ENCODE results near the gene ASB2. TPM values are rescaled to one million over a fixed set of nuclear protein-coding genes. Genes with fewer than 3 reads are reported as not detected.

ASB2 gene
- total and polyA plus RNA-seq, 2 experiments from 2014 or later = 191 to 208 TPM

- Histone ChIP-seq H3K4me1 (ENCODE audit: low read depth) (no peaks in the 10 kb centered on the region), H3K9me3 (ENCODE audit: low read depth) (no peaks in the 10 kb centered on the region), H3K27ac (no peak overlapping the region), H3K27me3 (no peaks in the 10 kb centered on the region), H3K36me3 (no peaks in the 10 kb centered on the region), H3K4me3 (no peak overlapping the region)
- DNase-seq (ENCODE audit: low read depth in 1 of 2, low spot score in 1 of 2) = no peak
- no peak for TF ChIP-seq CTCF (IDR thresholded peaks at IDR 0.05; ENCODE audit: low read depth, low read length)
Observed at GRCh38 chr14:93905623-93906022, 70.7 kb downstream of the ASB2 start.

- DNase-seq (ENCODE audit: low read depth in 1 of 2, low spot score in 1 of 2) = peak in 1 of 2 donors; percentile 63
- no peak overlapping the region for H3K27ac ChIP-seq
Observed at GRCh38 chr14:93903342-93904184, 72.8 kb downstream of the ASB2 start.

GRCh38 chr14:93902619-93903307 lies 73.6 kb downstream of the ASB2 start:
- H3K9me3 ChIP-seq (ENCODE audit: low read depth) = no peaks in the 10 kb centered on the region
- no peaks in the 10 kb centered on the region for H3K36me3 ChIP-seq
- TF ChIP-seq CTCF (IDR thresholded peaks at IDR 0.05; ENCODE audit: low read depth, low read length) = no peak
- H3K4me1 ChIP-seq (ENCODE audit: low read depth) = peaks cover 3% of the 10 kb centered on the region
- H3K27me3 ChIP-seq = no peaks in the 10 kb centered on the region
- no peak overlapping the region for H3K4me3 ChIP-seq
- no peak overlapping the region for H3K27ac ChIP-seq
- DNase-seq (ENCODE audit: low read depth in 1 of 2, low spot score in 1 of 2) = no peak

More at GRCh38 chr14:93903342-93904184, 72.8 kb downstream of the ASB2 start:
- H3K9me3 ChIP-seq (ENCODE audit: low read depth) = no peaks in the 10 kb centered on the region
- H3K27me3 ChIP-seq = no peaks in the 10 kb centered on the region
- no peaks in the 10 kb centered on the region for H3K4me1 ChIP-seq (ENCODE audit: low read depth)
- no peaks in the 10 kb centered on the region for H3K36me3 ChIP-seq
- no peak overlapping the region for H3K4me3 ChIP-seq
- TF ChIP-seq CTCF (IDR thresholded peaks at IDR 0.05; ENCODE audit: low read depth, low read length) = peak; percentile 45

- H3K27ac ChIP-seq = no peak overlapping the region
- TF ChIP-seq CTCF (IDR thresholded peaks at IDR 0.05; ENCODE audit: low read depth, low read length) = no peak
- no peaks in the 10 kb centered on the region for H3K27me3 ChIP-seq
- H3K9me3 ChIP-seq (ENCODE audit: low read depth) = no peaks in the 10 kb centered on the region
- H3K4me1 ChIP-seq (ENCODE audit: low read depth) = peaks cover 3% of the 10 kb centered on the region
- no peak overlapping the region for H3K4me3 ChIP-seq
- no peak for DNase-seq (ENCODE audit: low read depth in 1 of 2, low spot score in 1 of 2)
- H3K36me3 ChIP-seq = no peaks in the 10 kb centered on the region
Observed at GRCh38 chr14:93901813-93902212, 74.6 kb downstream of the ASB2 start.

GRCh38 chr14:93898731-93899130 lies 77.6 kb downstream of the ASB2 start:
- H3K36me3 ChIP-seq = no peaks in the 10 kb centered on the region
- H3K27ac ChIP-seq = no peak overlapping the region
- peaks cover 3% of the 10 kb centered on the region for H3K4me1 ChIP-seq (ENCODE audit: low read depth)
- no peaks in the 10 kb centered on the region for H3K9me3 ChIP-seq (ENCODE audit: low read depth)
- no peaks in the 10 kb centered on the region for H3K27me3 ChIP-seq
- no peak overlapping the region for H3K4me3 ChIP-seq
- TF ChIP-seq CTCF (IDR thresholded peaks at IDR 0.05; ENCODE audit: low read depth, low read length) = no peak
- DNase-seq (ENCODE audit: low read depth in 1 of 2, low spot score in 1 of 2) = no peak

All from cardiac muscle cell (in vitro differentiated cells and primary cell).